GOT3 (cell line): ENCODE results near the gene PES1.
"Not testable (repeated sequence)": the region's sequence is repeated elsewhere in the genome, so short reads cannot be mapped to it uniquely, and the experiment has no call there.

Source experiments
- DNase-seq: peaks from one replicate; lab custom pipeline; 2025; ENCODE audit warnings: mixed read lengths; lab: John Stamatoyannopoulos, UW

Gene PES1

GRCh38 chr22:30555282-30556210 is 36.2 kb downstream of the PES1 start:
- DNase-seq: no peak

GRCh38 chr22:30553971-30554370 is 37.7 kb downstream of the PES1 start:
- DNase-seq: no peak

- no peak for DNase-seq
Observed at GRCh38 chr22:30552719-30553118, 39.0 kb downstream of the PES1 start.

GRCh38 chr22:30551813-30552212 is 39.9 kb downstream of the PES1 start:
- not testable (repeated sequence) for DNase-seq

GRCh38 chr22:30547188-30547587 is 44.5 kb downstream of the PES1 start:
- DNase-seq: no peak

GRCh38 chr22:30546616-30547015 is 45.1 kb downstream of the PES1 start, which contains the start of gene SEC14L6:
Gene SEC14L6, minus strand, starts transcription at chr22:30546741. Its CDS starts 59 bp downstream, at chr22:30546682.
- DNase-seq: no peak

GRCh38 chr22:30542811-30543188 is 48.9 kb downstream of the PES1 start:
- DNase-seq: no peak

- DNase-seq: no peak
Observed at GRCh38 chr22:30541961-30542810, 49.5 kb downstream of the PES1 start.

GRCh38 chr22:30541511-30541910 is 50.2 kb downstream of the PES1 start:
- not testable (repeated sequence) for DNase-seq

GRCh38 chr22:30539368-30539767 is 52.3 kb downstream of the PES1 start:
- DNase-seq: no peak

GRCh38 chr22:30538280-30538679 is 53.4 kb downstream of the PES1 start:
- no peak for DNase-seq

- no peak for DNase-seq
Observed at GRCh38 chr22:30537083-30537731, 54.5 kb downstream of the PES1 start.

GRCh38 chr22:30535182-30535581 is 56.5 kb downstream of the PES1 start:
- DNase-seq: no peak

- no peak for DNase-seq
Observed at GRCh38 chr22:30531651-30532608, 59.8 kb downstream of the PES1 start.

- DNase-seq: no peak
Observed at GRCh38 chr22:30526656-30527055, 65.1 kb downstream of the PES1 start.
